Muscle of leg (tissue), 11 donors: ENCODE data around the gene SLC38A1. TPM values are rescaled to one million over a fixed set of nuclear protein-coding genes. Genes with fewer than 3 reads are reported as not detected.

ENCODE experiments used
- DNase-seq: peaks from one replicate; pipeline ENCODE4 v3.0.0; 2013
- H3K27ac ChIP-seq: one replicate; pipeline ENCODE4 v1.5.1; 2013; ENCODE audit warnings: mild to moderate bottlenecking, low read length, control low read depth
- H3K27me3 ChIP-seq: one replicate; pipeline ENCODE4 v1.6.1; 2013; ENCODE audit warnings: low read length; ENCODE audit not compliant: control insufficient read depth, insufficient read depth
- H3K36me3 ChIP-seq: one replicate; pipeline ENCODE4 v1.6.1; 2013; ENCODE audit warnings: low read length; ENCODE audit not compliant: control insufficient read depth, insufficient read depth
- H3K4me1 ChIP-seq: one replicate; pipeline ENCODE4 v1.6.1; 2013; ENCODE audit warnings: low read length; ENCODE audit not compliant: control insufficient read depth, insufficient read depth
- H3K4me3 ChIP-seq: one replicate; pipeline ENCODE4 v1.5.1; 2013; ENCODE audit warnings: low read length, control low read depth
- H3K9me3 ChIP-seq: replicated peaks from 2 replicates; pipeline ENCODE4 v1.6.1; 2013; ENCODE audit warnings: low read depth, low read length; ENCODE audit not compliant: control insufficient read depth
- WGBS: methylation state at CpG from one replicate; pipeline ENCODE4 v1.1.5; 2013; ENCODE audit warnings: missing lambda C conversion rate; ENCODE audit not compliant: insufficient coverage; 5-methylcytosine and 5-hydroxymethylcytosine counted together
- polyA plus RNA-seq, 8 donors: library from polyadenylated mRNA; unstranded; fragments of 120-200 nt; gene quantifications; one replicate each; pipeline versions ENCODE4 v1.2.1 to v1.2.3, GENCODE V29; 2013; ENCODE audit warnings: inconsistent platforms in 1 of 8, low replicate concordance in 1 of 8; ENCODE audit not compliant: insufficient read length in 8 of 8, insufficient read depth in 1 of 8
- total RNA-seq: library from RNA; stranded (reverse); fragments of 120-200 nt; gene quantifications from one replicate; pipeline ENCODE4 v1.2.4, GENCODE V29; 2013

The SLC38A1 gene
- total and polyA plus RNA-seq, 9 donors = 24.3 to 44.0 (median 31.1) TPM

DNA sequence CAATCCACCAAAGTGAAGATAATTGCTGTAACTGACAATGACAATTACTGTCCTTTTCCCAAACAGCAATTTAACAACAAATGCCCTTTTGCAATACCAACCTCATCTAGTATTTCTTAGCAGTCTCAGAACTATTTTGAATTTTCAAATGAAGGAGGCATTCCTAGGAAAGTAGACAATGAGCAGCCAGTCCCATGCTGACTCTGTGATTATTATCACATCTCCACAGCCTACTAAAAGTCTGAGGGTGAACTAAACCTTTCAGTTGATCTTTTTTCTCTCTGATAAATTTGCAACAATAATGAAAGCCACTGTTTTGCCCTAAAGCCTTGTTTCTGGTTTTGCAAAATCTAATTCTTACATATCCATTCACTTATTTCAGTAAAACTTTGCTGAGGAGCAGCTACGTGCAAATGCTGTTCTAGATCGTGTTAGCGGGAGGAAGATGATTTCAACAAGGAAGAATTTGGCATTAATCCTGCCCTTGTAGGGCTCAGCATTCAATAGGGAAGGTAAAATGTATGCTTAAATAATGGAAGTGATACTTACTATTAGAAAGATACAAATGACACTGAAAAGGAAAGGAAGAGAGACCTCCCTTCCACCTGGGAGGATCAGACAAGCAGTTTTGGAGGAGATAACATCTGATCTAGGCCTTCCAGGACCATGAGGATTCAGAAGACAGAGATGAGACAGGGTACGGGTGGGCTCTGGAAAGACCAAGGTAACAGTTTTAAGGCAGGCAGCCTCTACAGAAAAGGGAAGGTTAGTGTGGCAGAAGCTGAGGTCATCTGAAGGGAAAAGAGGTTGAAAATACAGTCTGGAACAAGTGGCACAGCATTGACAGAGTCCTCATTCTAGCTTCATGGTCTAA, 47.4 kb downstream of the SLC38A1 start:
- peaks cover 21% of the 10 kb centered on the region for H3K36me3 ChIP-seq
- no peak overlapping the region for H3K4me3 ChIP-seq
- no peaks in the 10 kb centered on the region for H3K9me3 ChIP-seq
- no peaks in the 10 kb centered on the region for H3K27me3 ChIP-seq
- 75% methylated on average over 1 of the region's 4 CpGs for WGBS
- H3K27ac ChIP-seq = no peak overlapping the region
- DNase-seq = peak; percentile 35
- peaks cover 13% of the 10 kb centered on the region for H3K4me1 ChIP-seq

DNA sequence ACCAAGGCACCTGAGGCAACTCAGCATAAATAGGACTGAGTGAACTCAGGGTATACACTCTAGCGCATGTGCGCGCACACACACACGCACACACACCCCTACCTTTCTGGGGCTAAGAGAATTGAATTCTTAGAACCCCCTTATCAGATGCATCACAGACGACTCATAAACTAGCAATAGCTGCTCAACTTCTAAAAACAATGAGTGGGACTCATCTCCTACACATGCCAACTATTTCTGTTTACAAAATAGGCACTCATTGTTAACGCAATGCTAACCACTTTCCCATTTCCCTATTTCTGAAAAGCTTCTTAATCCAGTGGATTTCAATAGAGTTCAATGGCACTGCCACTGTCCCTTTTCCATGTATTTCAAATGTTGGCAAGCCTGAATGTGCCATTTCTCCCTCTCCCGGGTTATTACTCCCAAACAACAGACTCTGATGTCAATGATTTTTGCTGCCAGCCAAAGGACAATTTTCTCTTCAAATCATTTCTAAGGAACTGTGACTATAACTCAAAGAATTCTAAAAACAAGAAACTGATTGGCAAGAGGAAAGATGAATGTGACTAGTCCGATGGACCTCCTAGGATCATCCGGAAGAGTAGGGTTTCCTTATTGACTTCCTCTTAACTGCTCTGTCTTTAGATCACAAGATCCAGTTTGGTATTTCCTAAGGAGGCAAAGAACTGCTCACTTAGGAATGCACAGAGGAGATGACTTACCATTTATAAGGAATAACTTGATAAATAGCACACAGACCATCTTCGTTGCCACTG, 48.8 kb downstream of the SLC38A1 start:
- Histone ChIP-seq H3K4me3 (no peak overlapping the region), H3K36me3 (peaks cover 21% of the 10 kb centered on the region), H3K27ac (no peak overlapping the region), H3K27me3 (no peaks in the 10 kb centered on the region), H3K4me1 (peaks cover 11% of the 10 kb centered on the region), H3K9me3 (no peaks in the 10 kb centered on the region)
- DNase-seq = no peak
- WGBS = 63% methylated on average over 3 of the region's 10 CpGs

DNA sequence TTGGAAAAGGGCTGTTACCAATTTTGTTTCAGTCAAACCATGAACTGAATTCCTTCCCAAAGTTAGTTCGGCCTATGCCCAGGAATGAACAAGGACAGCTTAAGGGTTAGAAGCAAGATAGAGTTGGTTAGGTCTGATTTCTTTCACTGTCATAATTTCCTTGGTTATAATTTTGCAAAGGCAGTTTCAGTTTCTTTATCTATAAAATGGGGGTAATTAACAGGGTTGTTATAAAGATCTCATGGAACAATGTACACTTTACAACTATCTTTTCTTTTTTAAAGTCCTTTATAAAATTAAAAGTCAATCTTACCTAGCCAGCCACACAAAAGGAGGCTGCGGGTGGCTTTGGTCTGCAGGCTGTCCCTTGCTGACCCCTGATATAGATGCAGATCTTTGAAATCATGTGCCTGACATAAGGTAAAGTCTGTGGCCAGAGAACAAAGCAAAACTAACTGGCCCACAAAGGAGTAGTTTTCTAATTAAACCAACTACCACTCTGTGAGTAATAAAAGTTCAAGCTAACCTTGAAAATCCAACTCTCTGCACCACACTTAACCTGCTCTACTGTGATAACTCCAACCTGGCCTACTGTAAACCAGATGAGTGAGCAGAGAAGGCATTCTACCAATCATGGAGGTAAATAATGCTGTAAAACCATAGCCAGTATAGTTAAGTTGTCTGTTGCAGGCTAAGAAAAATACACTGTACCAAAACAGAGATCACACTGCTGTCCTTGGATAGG, 49.5 kb downstream of the SLC38A1 start:
- Histone ChIP-seq H3K36me3 (peaks cover 21% of the 10 kb centered on the region), H3K4me3 (no peak overlapping the region), H3K27me3 (no peaks in the 10 kb centered on the region), H3K27ac (no peak overlapping the region), H3K9me3 (no peaks in the 10 kb centered on the region), H3K4me1 (peaks cover 9% of the 10 kb centered on the region)
- DNase-seq = no peak
- WGBS = no CpG with 5 or more reads among the region's 2 CpGs

DNA sequence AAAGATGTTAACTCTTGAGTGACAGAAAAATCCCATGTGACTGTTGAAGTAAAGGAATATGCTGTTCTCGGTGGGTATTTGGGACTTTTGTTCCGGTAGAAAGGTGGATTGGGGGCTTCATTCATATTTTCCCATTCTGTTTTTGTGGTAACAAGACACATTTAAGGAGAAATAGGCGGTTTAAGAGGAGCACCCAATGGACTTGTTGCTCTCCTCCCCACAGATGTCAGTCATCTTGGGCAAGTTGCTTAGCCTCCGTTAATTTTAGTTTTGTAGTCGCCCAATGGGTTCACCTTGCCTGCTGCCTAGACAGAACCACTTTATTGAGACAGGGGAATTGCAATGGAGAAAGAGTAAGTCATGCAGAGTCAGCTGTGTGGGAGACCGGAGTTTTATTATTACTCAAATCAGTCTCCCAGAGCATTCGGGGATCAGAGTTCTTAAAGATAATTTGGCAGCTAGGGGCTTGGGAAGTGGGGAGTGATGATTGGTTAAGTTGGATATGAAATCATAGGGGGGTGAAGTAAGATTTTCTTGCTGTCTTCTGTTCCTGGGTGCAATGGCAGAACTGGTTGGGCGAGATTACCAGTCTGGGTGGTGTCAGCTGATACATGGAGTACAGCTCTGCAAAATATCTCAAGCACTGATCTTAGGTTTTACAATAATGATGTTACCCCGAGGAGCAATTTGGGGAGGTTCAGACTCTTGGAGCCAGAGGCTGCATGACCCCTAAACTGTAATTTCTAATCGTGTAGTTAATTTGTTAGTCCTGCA, 50.3 kb downstream of the SLC38A1 start:
- 78% methylated on average over 3 of the region's 10 CpGs for WGBS
- Histone ChIP-seq H3K36me3 (peaks cover 22% of the 10 kb centered on the region), H3K4me3 (no peak overlapping the region), H3K9me3 (no peaks in the 10 kb centered on the region), H3K27ac (no peak overlapping the region), H3K4me1 (peaks cover 4% of the 10 kb centered on the region), H3K27me3 (no peaks in the 10 kb centered on the region)
- DNase-seq = no peak

DNA sequence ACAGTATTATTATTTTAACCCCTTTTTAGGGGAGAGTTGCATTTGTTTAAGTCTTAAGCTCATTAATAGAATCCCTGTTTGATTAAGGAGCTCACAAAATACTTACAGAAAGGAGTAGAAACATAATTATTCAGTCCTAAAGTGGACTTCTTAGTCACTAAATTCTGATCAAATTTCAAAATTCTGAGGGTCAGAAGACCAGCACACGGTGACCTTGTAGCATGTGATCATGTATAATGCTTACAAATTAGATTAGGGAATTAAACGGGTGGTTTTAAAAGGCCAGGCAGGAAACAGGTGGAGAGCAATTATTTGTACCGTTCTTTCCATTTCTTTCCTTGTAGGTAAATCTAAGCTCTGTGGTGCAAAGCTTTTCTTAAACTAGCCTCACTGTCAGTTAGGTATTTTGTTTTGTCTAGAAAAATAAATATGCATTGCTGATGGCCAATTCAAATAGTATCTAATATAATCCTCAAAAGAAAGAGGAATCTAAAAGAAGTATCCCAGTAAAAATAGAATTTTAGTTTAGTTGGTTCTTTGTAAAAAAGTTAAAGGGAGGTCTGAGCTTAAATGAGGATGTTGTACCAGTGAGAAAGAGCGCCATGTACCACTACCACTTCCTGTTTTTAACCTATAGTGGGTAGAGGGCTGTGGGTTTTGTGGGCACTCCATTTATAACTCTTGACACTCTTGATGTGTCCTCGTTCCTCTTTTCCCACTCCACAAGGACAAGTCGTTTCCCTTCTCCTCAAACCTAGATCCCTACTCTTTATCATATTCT, 51.1 kb downstream of the SLC38A1 start:
- H3K27ac ChIP-seq = no peak overlapping the region
- no CpG with 5 or more reads among the region's 6 CpGs for WGBS
- H3K27me3 ChIP-seq = no peaks in the 10 kb centered on the region
- no peak overlapping the region for H3K4me3 ChIP-seq
- DNase-seq = peak; percentile 67
- peaks cover 4% of the 10 kb centered on the region for H3K4me1 ChIP-seq
- peaks cover 24% of the 10 kb centered on the region for H3K36me3 ChIP-seq
- no peaks in the 10 kb centered on the region for H3K9me3 ChIP-seq

DNA sequence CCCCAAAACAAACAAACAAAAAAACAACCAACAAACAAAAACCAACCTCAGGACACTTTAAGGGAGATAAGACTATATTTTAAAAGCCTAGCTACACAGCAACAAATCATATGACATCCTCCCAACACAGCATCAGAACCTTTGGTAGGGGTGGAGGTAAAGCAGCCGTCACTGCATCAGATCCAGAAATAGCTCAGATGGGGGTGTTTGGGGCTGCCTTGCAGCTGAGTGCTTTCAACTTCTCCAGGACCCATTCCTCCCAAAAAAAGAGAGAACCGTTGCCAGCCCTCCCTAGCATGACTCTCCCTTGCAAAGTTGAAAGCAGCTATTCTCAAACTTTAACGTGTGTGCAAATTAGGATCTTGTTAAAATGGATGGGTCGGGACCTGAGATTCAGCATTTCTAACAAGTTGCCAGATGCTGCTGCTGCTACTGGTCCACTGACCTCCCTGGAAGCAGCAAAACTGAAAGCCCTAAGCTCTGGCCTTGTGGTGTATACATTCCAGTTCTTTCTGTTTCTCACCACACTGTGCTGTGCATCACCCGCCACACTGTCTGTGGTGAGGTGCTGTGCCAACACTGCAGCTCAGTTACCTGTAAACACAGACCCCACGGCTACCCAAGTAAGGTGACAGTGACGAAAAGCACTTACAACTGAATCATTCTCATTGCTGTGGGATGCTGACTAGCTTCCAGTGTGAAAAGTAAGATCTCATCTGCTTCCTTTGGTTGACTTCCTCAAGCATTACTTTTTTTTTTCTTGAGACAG, 54.0 kb downstream of the SLC38A1 start:
- Histone ChIP-seq H3K27ac (peak overlapping the region; percentile 9), H3K4me3 (no peak overlapping the region), H3K36me3 (peaks cover 15% of the 10 kb centered on the region), H3K27me3 (no peaks in the 10 kb centered on the region), H3K4me1 (peaks cover 12% of the 10 kb centered on the region), H3K9me3 (no peaks in the 10 kb centered on the region)
- DNase-seq = no peak
- 72% methylated on average over 3 of the region's 7 CpGs for WGBS

DNA sequence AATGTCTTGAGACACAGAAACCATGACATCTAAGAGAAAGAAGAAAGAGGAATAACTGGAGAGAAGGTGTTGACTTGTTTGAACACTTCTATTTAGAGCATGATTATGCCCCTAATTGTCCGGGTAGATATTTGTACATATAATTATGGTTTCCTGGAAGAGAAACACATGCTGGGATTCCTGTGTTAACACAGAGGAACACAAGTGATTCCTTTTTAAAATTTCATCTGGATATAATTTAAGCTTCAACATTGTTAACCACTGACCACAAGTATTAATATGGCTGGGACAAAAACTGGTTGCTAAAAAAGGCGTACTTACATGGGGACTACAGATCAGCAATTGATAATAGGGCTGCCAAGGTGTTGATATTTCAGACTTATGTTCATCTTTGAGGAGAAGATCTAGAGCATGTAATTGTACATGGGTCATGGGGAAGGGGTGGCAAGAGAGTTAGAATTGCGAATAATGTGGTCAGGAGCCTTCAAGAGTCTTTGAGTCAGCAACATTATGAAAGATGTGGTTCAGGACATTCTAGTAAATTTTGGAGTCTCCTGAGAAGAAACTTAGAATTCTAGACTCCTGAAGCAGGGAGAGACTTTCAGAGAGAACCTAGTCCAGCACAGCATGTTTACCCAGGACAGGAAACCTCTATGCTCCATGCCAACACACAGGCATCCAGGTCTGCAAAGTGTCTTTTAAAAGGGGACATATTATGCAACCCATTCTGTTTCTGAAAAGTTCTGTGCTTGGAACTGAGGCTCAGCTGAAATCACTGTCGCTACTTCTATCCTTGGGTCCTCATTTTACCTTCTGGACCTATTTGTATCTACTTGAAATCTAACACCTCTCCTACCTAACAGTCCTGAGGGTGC, 56.5 kb downstream of the SLC38A1 start:
- Histone ChIP-seq H3K36me3 (peaks cover 3% of the 10 kb centered on the region), H3K27me3 (no peaks in the 10 kb centered on the region), H3K4me3 (no peak overlapping the region), H3K4me1 (peaks cover 15% of the 10 kb centered on the region), H3K9me3 (no peaks in the 10 kb centered on the region), H3K27ac (no peak overlapping the region)
- DNase-seq = no peak
- WGBS = 90% methylated on average over 2 of the region's 4 CpGs

DNA sequence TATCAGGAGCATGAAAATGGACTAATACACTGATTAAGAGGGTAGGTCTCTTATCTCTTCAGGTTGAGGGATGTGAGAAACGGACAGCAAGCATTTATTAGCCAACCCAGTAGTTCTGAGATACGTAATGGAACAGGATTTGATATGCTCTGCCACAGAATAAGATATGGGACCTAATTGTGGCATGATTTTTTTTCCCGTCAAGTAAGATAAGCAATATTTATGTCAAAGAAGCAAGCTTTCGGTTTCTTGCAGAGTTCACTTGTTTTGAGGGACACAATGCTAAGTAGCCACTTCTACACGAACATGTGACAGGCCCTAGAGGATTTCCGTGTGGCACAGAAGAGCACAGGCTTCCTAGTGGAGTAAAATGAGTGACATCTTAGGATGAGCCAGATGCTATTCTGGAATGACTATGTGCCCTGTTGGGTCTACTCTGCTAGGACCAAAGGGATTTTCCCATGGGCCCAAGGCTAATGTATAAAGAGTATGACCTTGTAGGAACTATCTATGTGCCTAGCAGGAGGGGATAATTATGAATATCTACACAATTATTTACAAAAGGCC, 57.9 kb downstream of the SLC38A1 start:
- peaks cover 16% of the 10 kb centered on the region for H3K4me1 ChIP-seq
- H3K9me3 ChIP-seq = no peaks in the 10 kb centered on the region
- no peaks in the 10 kb centered on the region for H3K27me3 ChIP-seq
- no peak for DNase-seq
- peak overlapping the region; percentile 8 for H3K27ac ChIP-seq
- H3K36me3 ChIP-seq = peaks cover 3% of the 10 kb centered on the region
- no peak overlapping the region for H3K4me3 ChIP-seq
- 100% methylated on average over 4 of the region's 6 CpGs for WGBS
